Measurements from ENCODE around the gene TUBGCP5. TPM values are rescaled to one million over a fixed set of nuclear protein-coding genes. Genes with fewer than 3 reads are reported as not detected.

The TUBGCP5 gene
- polyA plus RNA-seq, 1 donor from 2014 or later: 23.3 TPM

- Histone ChIP-seq H3K27ac (ENCODE audit: low read length) (no peak overlapping the region), H2AFZ (ENCODE audit: low read depth, low read length) (no peak overlapping the region), H3K79me2 (replicated peaks; ENCODE audit: insufficient read depth, low read length) (no peaks in the 10 kb centered on the region), H3K4me3 (ENCODE audit: low read length) (no peak overlapping the region), H3K9ac (ENCODE audit: low read length) (no peak overlapping the region), H3K4me2 (ENCODE audit: low read length) (no peak overlapping the region), H3F3A (ENCODE audit: insufficient read depth, low read length, poor library complexity, severe bottlenecking) (no peaks in the 10 kb centered on the region), H3K9me3 (ENCODE audit: low read length) (no peaks in the 10 kb centered on the region), H3K36me3 (ENCODE audit: insufficient read depth, low read length) (no peaks in the 10 kb centered on the region), H3K9me2 (ENCODE audit: insufficient read depth, low read length) (no peaks in the 10 kb centered on the region), H4K20me1 (ENCODE audit: insufficient read depth) (no peaks in the 10 kb centered on the region), H3K27me3 (ENCODE audit: insufficient read depth, low read depth, low read length) (no peaks in the 10 kb centered on the region)
- TF ChIP-seq EZH2 (IDR thresholded peaks at IDR 0.05; ENCODE audit: borderline replicate concordance, insufficient read depth, low read length, poor library complexity, severe bottlenecking) (no peak), MXI1 (conservative IDR thresholded peaks at IDR 0.05; ENCODE audit: poor library complexity, severe bottlenecking) (no peak), SMC3 (conservative IDR thresholded peaks at IDR 0.05; ENCODE audit: poor library complexity) (no peak), RAD21 (conservative IDR thresholded peaks at IDR 0.05) (no peak), CTCF (IDR thresholded peaks at IDR 0.05; ENCODE audit: poor library complexity, severe bottlenecking) (no peak)
These were observed 26.5 kb upstream of the TUBGCP5 start for GRCh38 chr15:23065836-23066235.

DNA sequence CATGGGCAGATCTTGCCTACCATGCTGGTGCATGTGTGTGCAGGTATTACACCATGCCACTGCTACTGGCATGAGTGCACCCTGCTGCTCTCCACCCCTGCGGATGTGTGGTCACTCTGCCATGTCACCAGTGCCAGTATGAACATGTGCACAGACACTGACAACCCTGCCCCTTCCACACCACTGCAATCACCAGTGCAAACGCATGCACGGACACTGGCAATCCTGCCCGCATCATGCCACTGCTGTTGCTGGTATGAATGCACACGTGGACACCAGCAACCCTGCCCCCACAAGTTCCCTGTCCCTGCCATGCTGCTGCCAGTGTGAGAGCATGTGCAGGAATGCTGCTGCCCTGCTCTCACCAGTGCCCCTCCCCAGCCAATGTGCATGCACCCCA is 24.8 kb upstream of the TUBGCP5 start:
- no peak overlapping the region for H2AFZ ChIP-seq (ENCODE audit: low read depth, low read length)
- TF ChIP-seq RAD21 (conservative IDR thresholded peaks at IDR 0.05): no peak
- TF ChIP-seq SMC3 (conservative IDR thresholded peaks at IDR 0.05; ENCODE audit: poor library complexity): no peak
- TF ChIP-seq POLR2AphosphoS5 (IDR thresholded peaks at IDR 0.05): no peak
- no peak for TF ChIP-seq MXI1 (conservative IDR thresholded peaks at IDR 0.05; ENCODE audit: poor library complexity, severe bottlenecking)
- TF ChIP-seq TAF1 (IDR thresholded peaks at IDR 0.05; ENCODE audit: low read depth): no peak
- TF ChIP-seq REST (IDR thresholded peaks at IDR 0.05; ENCODE audit: borderline replicate concordance): no peak
- no peak for TF ChIP-seq EP300 (conservative IDR thresholded peaks at IDR 0.05; ENCODE audit: poor library complexity, severe bottlenecking)
- TF ChIP-seq EZH2 (IDR thresholded peaks at IDR 0.05; ENCODE audit: borderline replicate concordance, insufficient read depth, low read length, poor library complexity, severe bottlenecking): no peak
- no peak for TF ChIP-seq CTCF (IDR thresholded peaks at IDR 0.05; ENCODE audit: poor library complexity, severe bottlenecking)

More for the DNA sequence above, 24.8 kb upstream of the TUBGCP5 start:
- Histone ChIP-seq H3K9me2 (ENCODE audit: insufficient read depth, low read length) (no peaks in the 10 kb centered on the region), H3K36me3 (ENCODE audit: insufficient read depth, low read length) (no peaks in the 10 kb centered on the region), H3K9ac (ENCODE audit: low read length) (no peak overlapping the region), H3K4me2 (ENCODE audit: low read length) (no peak overlapping the region), H3K79me2 (replicated peaks; ENCODE audit: insufficient read depth, low read length) (no peaks in the 10 kb centered on the region), H4K20me1 (ENCODE audit: insufficient read depth) (no peaks in the 10 kb centered on the region), H3K27me3 (ENCODE audit: insufficient read depth, low read depth, low read length) (no peaks in the 10 kb centered on the region), H3K27ac (ENCODE audit: low read length) (no peak overlapping the region), H3K4me3 (ENCODE audit: low read length) (no peak overlapping the region), H3F3A (ENCODE audit: insufficient read depth, low read length, poor library complexity, severe bottlenecking) (no peaks in the 10 kb centered on the region), H3K9me3 (ENCODE audit: low read length) (no peaks in the 10 kb centered on the region)
